Measurements from ENCODE around the gene CT45A10.
"Not testable (repeated sequence)": the region's sequence is repeated elsewhere in the genome, so short reads cannot be mapped to it uniquely, and the experiment has no call there.

CT45A10 gene

DNA sequence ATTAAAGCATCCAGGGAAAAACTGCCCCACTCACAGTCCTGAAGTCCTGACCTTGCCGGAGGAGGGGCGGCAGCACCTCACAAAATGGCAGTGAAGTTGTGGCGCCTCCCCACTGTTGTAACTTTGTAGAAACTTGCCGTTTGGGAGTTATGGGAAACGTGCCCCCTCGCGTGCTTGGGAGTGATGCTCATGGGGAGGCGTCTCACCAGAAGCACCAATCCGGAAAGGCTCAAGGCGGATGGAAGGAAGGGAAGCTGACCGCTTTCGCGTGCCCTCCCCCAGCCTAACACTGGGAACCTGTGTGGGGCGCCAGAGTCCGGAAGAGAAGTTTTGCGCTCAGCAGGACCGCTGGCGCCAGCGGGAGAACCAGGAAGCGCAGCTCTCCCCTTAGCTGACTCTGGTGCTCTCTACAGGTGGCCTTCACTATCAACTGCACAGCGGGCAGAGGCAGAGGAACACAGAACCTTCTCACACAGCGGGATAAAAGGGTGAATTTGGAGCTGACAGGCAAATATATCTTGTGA, at the start of gene CT45A10, which contains the start of gene SAGE1:
Gene CT45A10, minus strand, starts transcription at position 151 of the 524 bp plus-strand sequence. CDS start 8,100 bp downstream, outside the sequence.
Gene SAGE1, plus strand, starts transcription at position 423 of the 524 bp plus-strand sequence. CDS start 2,527 bp downstream, outside the sequence.
- DNase-seq (ENCODE audit: low read depth) = no peak

GRCh38 chrX:135931644-135932487, 38.6 kb upstream of the CT45A10 start:
- DNase-seq (ENCODE audit: low read depth) = peak; percentile 1

DNA sequence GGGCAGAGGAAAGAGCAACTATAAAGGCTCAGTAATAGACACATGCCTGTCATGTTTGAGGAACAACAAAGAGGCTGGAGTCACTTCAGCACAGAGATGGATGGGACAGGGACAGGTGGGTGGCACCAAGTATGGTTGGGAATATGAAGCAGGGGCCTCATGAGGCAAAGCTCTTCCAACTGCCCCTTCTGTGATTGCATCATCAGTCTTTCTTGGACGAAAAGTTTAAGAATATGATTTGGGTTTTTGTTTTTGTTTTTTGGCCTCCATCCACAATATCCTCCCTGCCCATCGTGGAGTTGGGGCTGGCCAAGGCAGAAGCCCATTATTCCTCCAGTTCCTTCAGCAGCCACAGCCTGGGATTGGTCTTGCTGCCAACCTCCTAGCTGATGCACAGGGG, 34.7 kb upstream of the CT45A10 start:
- no peak for DNase-seq (ENCODE audit: low read depth)

DNA sequence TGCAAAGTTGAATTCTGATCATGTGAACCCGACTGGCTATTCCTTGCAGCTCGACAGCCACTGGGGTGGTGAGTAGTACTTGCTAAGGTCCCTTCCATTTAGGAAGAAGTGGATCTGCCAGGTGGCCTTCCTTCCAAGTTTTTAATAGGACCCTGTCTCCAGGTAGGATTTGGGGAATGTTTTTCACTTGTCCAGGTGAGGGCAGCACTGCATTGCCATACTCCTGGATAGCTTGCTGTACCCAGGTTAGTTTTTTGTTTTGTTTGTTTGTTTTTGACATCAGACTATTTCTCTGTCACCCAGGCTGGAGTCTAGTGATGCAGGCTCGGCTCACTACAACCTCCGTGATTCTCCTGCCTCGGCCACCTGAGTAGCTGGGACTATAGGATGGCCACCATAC, 30.1 kb upstream of the CT45A10 start:
- DNase-seq (ENCODE audit: low read depth) = no peak

GRCh38 chrX:135920516-135920915, 27.3 kb upstream of the CT45A10 start:
- not testable (repeated sequence) for DNase-seq (ENCODE audit: low read depth)

DNA sequence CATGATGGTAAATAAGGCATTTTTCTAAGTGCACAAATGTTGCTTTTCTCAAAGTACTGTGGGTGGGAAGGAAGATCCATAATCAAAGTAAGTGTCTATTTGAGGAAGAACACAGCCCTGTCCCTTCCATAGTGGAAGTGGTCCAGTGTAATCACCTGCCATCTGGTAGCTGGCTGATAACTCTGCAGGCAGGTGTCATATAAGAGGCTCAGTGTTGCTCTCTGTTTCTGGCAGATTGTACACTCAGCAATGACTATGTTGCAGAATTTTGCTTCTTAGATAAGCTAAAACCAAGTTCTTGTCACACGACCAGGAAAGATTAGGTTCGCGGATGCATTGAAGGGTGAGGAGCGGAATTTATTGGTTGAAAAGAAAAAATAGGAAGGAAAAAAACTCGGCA, 21.2 kb upstream of the CT45A10 start:
- no peak for DNase-seq (ENCODE audit: low read depth)

- DNase-seq (ENCODE audit: low read depth) = no peak
Measured at GRCh38 chrX:135910251-135910650, 17.0 kb upstream of the CT45A10 start.

- DNase-seq (ENCODE audit: low read depth) = no peak
Measured at GRCh38 chrX:135892781-135893180, 463 bp downstream of the CT45A10 start.

- no peak for DNase-seq (ENCODE audit: low read depth)
Measured at GRCh38 chrX:135890087-135890585, 3.1 kb downstream of the CT45A10 start.

DNA sequence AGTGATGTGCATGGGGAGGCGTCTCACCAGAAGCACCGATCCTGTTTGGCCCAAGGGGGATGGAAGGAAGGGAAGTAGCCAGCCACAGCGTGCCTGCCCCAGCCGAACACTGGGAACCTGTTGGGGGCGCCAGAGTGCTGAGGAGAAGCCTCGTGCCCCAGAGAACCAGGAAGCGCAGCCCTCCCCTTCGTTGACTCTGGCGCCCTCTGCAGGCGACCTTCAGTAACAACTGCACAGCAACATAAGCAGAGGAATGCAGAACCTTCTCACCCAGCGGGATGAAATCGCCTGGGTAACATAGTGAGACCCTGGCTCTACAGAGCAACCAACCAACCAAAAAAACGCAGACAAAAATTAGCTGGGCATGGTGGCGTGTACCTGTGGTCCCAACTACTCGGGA, 4.3 kb downstream of the CT45A10 start:
- not testable (repeated sequence) for DNase-seq (ENCODE audit: low read depth)

DNA sequence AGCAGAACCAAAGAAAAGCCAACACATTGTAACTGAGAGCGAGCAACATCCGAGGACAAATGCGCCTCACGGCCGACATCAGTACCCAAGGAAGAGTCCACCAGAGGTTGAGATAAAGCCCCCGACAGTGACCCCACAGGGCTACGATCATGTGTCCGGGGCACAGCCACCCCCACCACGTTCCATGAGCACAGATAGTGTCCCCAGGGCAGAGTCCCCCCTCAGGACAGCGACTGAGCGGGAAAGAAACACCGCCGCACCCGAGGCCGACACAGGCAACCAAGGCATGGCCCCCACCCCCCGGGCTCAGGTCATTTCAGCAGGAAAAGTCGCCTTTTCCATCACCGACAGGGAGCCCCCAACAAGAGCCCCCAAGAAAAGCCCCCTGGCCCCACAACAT, 5.0 kb downstream of the CT45A10 start:
- DNase-seq (ENCODE audit: low read depth) = not testable (repeated sequence)

DNA sequence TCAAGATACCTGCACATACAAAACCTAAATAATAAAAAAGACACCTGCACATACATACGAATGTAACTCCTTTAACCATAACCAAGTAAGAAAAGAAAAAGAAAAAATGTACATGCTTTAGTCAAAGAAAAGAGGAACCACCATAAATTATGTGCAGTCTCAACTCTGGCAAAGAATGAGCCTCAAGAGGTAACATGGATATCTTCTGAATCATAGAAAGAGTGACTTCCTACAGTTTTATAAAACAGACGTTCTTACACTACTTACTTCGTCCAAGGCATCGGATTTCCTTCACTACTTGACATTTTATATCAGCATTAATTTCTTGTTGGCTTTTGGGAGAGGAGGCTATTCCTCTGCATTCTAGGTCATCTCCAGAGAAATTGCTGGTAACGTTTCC, 10.5 kb downstream of the CT45A10 start:
- DNase-seq (ENCODE audit: low read depth) = not testable (repeated sequence)

DNA sequence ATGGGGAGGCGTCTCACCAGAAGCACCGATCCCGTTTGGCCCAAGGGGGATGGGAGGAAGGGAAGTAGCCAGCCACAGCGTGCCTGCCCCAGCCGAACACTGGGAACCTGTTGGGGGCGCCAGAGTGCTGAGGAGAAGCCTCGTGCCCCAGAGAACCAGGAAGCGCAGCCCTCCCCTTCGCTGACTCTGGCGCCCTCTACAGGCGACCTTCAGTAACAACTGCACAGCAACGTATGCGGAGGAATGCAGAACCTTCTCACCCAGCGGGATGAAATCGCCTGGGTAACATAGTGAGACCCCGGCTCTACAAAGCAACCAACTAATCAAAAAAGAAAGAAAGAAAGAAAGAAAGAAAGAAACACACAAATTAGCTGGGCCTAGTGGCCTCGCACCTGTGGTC, 21.5 kb downstream of the CT45A10 start, which contains the start of gene CT45A9:
Gene CT45A9, minus strand, starts transcription at position 101 of the 400 bp plus-strand sequence. CDS start 3,751 bp downstream, outside the sequence.
- DNase-seq (ENCODE audit: low read depth) = not testable (repeated sequence)

DNA sequence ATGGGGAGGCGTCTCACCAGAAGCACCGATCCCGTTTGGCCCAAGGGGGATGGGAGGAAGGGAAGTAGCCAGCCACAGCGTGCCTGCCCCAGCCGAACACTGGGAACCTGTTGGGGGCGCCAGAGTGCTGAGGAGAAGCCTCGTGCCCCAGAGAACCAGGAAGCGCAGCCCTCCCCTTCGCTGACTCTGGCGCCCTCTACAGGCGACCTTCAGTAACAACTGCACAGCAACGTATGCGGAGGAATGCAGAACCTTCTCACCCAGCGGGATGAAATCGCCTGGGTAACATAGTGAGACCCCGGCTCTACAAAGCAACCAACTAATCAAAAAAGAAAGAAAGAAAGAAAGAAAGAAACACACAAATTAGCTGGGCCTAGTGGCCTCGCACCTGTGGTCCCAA, 38.8 kb downstream of the CT45A10 start, which contains the start of gene CT45A8:
Gene CT45A8, minus strand, starts transcription at position 101 of the 400 bp plus-strand sequence. CDS start 3,755 bp downstream, outside the sequence.
- DNase-seq (ENCODE audit: low read depth) = not testable (repeated sequence)

- DNase-seq (ENCODE audit: low read depth) = not testable (repeated sequence)
Measured at GRCh38 chrX:135837180-135837579, 56.1 kb downstream of the CT45A10 start, which contains the start of gene CT45A7. Gene CT45A7 (minus strand): TSS chrX:135837280. CDS start chrX:135833533, 3,747 bp downstream.
